EL (cell line): Measurements from ENCODE around the gene CD247.
A peak's percentile ranks its signal among the peaks of the same experiment; 100 is the strongest.

Experiments used
- DNase-seq: peaks from one replicate; pipeline ENCODE4 v3.0.0-alpha.2; 2016

Gene CD247

DNA sequence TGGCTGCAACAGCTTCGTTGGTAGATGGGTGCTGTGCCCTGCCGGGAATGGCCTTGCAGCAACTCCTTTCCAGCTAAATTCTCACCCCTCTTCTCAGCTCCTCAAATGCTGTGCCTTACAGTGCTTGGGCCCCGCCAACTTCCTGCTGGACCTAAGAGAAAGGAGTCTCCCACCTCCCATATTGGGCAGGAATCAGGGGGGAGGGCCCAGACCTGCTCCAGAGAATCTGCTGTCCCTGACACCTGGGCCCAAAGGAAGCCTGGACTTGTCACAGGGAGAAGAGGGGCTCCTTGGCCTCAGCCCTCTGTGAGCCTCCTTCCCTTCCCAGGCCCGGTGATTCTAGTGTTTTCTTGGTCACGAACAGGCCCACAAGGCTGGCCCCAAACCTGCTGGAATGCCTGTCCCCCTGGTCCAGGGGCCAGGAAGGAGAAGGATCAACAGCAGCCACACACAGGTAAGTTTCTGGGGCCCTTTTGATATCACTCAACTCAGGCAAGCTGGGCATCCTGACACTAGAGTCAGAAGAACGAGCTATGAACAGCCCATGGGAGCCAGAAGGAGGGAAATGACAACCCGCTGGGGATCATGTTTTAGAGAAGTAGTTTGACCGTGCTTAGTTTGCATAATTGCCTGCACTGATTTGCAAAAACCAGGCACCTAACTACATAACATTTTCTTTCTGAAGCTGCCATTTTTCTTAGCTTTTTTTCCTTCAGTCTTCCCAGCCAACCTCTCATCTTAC, 86.2 kb downstream of the CD247 start:
- no peak for DNase-seq

DNA sequence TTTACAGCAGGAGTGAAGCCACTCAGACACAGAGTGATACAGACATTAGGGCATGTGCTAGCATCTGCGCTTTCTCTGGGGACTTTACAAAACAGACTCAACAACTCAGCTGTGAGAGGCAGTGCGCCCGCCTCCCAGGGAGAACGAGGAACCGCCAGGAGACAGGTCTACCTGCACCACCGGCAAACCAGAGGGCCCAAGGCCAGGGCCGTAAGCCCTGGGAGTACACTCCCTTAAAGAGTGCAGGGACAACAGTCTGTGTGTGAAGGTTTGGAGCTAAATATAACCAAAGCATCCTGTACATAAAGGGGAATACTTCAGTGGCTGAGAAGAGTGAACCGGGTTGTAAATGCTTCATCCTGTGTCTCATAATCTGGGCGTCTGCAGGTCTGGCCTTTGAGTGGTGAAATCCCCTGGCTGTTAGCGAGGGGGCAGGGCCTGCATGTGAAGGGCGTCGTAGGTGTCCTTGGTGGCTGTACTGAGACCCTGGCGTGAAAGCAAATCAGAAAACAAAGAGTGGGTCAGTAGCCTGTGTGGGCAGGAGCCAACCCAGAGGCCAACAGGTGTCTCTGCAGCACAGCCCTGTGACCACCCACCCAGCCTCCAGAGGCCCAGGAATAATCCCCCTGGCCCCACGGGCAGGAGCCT, 86.9 kb downstream of the CD247 start:
- DNase-seq, result no peak

DNA sequence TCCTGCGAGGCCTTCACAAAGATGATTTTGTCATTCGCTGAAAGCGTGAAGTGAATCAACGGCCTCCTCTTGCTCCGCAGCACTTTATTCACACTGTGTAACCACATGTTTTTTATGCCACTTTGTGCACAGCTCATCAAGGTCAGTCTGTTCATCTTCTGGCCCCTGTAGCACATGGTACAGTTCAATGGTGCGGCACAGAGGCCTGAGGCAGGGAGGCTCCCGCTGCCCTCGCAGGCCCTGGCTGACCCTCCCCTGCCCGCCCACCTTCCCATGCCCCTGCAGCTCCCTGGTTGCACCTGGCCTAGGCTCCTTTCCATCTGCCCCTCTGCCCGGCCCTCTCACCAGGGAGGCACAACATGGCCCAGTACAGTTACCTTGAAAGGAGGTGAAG, 87.5 kb downstream of the CD247 start:
- DNase-seq, result no peak

GRCh38 chr1:167430134-167430848, 88.0 kb downstream of the CD247 start:
- DNase-seq, result no peak

DNA sequence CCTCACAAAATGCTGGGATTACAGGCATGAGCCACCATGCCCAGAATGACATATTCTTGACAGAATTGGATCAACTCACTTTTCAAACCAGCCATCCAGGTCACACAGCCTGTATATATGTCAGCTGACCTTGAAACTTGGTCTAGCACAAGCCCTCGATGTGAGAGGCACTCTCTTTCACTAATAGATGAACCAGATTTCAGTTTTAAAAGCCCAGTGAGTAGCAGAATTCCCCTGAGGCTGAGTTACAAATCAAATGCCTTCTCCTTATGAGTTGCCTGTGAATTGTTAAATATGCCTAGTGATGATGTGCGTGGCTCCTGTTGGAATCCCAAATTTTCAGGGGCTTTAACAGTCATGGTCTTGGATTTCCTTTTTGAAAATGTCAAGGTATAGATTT, 88.7 kb downstream of the CD247 start:
- DNase-seq, result no peak

GRCh38 chr1:167428395-167428794, 89.9 kb downstream of the CD247 start:
- DNase-seq, result no peak

DNA sequence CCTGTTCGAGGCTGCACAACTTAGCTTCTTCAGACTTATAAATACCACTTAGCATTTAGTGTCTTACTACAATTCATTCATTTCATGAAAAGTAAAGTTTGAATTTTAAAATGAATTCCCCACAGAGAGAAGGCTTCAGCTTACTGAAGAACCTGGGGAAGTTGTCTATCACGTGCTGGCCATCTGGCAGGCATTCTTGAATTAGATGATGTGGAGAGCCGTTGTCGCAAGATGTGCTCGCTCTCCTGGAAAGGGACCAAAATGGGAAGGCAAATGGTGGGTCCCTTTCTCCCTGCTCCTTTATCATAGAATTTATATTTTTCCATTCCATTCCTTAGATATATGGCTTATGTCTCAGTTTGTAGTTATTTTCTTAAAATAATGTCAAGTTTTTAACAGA, 90.5 kb downstream of the CD247 start:
- no peak for DNase-seq

GRCh38 chr1:167426716-167427115, 91.6 kb downstream of the CD247 start:
- no peak for DNase-seq

- no peak for DNase-seq
Observed at GRCh38 chr1:167425482-167425881, 92.8 kb downstream of the CD247 start.

GRCh38 chr1:167423684-167424619, 94.4 kb downstream of the CD247 start:
- no peak for DNase-seq

GRCh38 chr1:167420510-167420909, 97.8 kb downstream of the CD247 start:
- no peak for DNase-seq

DNA sequence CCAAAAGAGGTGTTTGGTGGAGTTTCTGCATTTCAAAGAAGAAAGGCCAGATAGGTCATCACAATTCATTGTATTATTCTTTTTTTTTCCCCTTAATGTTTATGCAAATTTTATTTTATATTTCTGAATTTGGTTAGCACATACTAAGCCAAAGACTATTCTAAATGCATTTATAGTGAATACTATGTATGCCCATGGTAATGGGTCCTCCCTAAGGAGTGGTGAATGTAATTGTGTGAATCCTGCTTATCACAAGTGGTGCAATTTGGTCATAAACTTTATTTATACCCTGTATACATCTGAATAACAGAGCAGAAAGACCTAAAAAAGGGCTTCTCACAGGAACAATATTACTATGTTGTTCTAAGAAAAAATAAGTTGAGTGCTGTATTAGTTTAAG, 99.1 kb downstream of the CD247 start:
- no peak for DNase-seq

GRCh38 chr1:167418391-167418790, 99.9 kb downstream of the CD247 start:
- DNase-seq, result no peak

DNA sequence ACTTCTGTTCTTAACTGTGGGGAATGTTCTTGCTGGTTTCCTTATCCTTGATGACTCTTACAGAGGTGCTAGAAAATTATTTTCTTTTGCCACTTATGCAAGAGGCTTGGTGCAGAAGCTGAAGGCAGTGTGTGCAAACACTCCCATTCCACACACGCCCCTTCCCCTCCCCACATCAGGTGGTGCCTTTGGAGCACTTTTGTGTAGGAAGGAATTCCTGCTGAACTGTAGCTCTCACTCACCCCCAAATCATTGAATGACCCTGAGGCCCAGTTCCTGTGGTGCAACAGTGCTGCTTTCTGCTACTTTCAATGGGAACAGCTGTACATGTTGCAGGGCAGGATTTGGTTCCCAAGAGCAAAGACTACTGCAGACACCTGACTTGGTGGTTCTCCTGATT, 101.8 kb downstream of the CD247 start:
- no peak for DNase-seq

DNA sequence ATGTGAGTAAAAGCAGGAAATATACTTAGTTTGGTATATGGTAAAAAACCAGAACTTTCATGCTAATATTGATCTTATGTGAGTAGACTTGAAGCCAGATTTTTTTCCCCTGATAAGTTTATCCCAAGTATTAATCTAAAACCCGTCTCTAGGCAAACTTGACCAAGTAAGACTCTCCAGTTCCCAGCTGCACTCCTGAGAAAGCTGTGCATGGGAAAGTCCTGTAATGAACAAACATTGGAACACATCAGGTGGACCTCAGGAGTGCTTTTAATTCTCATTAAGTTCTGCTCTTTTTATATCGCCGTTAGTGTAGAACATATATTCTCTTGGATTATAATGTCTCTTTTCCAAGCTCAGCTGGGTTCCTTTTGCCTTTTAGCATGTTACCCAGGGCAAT, 105.0 kb downstream of the CD247 start:
- DNase-seq, result no peak

DNA sequence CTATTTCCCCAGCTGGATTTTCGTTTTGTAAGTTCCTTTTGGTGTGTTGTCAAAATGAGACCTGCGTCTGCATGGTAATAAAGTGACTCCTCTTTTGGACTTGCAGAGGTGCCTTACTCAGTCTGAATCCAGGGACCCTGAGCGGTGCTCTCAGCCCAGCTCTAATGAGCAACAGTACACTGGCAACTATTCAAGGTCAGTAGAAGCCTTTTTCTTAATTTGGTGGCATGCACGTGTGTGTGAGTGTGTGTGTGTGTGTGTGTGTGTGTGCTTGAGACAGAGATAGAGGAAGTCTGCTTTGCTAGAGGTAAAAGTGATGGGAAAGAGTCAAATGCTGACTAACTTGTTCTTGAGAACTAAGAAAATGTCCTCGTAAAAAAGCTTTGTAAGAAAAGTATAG, 105.4 kb downstream of the CD247 start:
- no peak for DNase-seq

GRCh38 chr1:167412072-167412471, 106.3 kb downstream of the CD247 start:
- no peak for DNase-seq

DNA sequence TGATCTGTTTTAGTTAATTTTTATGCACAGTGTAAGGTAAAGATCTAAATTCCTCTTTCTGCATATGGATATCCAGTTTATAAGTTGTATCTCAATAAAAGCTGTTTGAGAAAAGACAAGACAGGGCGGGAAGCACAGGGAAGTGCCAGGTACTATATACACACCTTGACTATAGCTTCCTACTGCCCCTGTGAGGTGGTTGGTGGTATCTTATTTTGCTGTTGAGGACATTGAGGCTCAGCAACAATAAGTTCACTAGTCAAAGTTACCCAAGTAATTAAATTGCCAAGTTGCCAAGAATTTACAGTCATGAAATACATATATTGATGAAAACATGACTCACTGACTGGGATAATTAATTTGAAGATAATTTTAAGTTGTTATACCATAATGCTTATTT, 109.1 kb downstream of the CD247 start:
- no peak for DNase-seq

- DNase-seq, result no peak
Observed at GRCh38 chr1:167408355-167408754, 110.0 kb downstream of the CD247 start.

GRCh38 chr1:167404908-167405307, 113.4 kb downstream of the CD247 start:
- DNase-seq, result no peak

- DNase-seq, result no peak
Observed at GRCh38 chr1:167404161-167404888, 114.0 kb downstream of the CD247 start.

DNA sequence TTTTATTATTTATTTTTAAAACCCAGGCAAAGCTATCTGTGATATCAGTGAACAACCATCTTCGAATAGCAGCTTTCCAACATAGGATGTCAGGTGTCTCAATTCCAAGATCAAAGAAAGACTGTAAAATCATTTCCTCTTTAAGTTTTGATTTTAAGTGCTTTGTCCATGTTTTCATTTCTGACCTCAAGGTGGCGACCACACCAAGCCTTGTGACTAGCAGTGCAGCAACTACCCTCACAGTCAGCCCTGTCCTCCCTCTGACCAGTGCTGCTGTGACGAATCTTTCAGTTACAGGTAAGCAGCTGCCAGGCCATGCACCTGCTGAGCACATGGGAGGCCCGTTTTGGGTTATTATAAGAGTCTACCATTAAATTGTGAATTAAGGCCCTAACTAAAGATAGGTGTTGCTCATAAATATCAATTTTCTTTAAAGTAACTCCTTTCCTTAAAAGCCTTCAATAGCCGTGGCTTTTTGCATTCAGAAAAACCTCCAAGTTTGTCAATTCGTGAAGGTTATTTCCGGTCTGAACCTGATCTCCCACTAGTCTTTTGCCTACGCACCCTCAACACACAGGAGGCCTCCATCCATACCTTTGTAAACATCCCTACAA, 117.0 kb downstream of the CD247 start:
- DNase-seq, result peak; percentile 24
